Astrocyte (in vitro differentiated cells and primary cell): ENCODE results near the gene TAF5L. TPM values are rescaled to one million over a fixed set of nuclear protein-coding genes. Genes with fewer than 3 reads are reported as not detected.

Source experiments
- DNase-seq: peaks from one replicate; pipeline ENCODE4 v3.0.0-alpha.2; 2010; ENCODE audit warnings: low read depth
- FAIRE-seq: peaks from 2 replicates; lab custom pipeline; 2011; peaks lifted over from hg19 to GRCh38; lab: Jason Lieb, UNC
- H2AFZ ChIP-seq: 2 replicates; pipeline ENCODE4 v1.6.0; 2012; ENCODE audit warnings: low read depth, low read length, inconsistent platforms
- H3K27ac ChIP-seq: 2 replicates; pipeline ENCODE4 v1.5.1; 2011; ENCODE audit warnings: low read depth, low read length, inconsistent platforms
- H3K27me3 ChIP-seq: 2 replicates; pipeline ENCODE4 v1.6.0; 2011; ENCODE audit warnings: low read length, inconsistent platforms; ENCODE audit not compliant: insufficient read depth
- H3K36me3 ChIP-seq: 2 replicates; pipeline ENCODE4 v1.5.1; 2011; ENCODE audit warnings: low read length, inconsistent platforms; ENCODE audit not compliant: insufficient read depth
- H3K4me1 ChIP-seq: 2 replicates; pipeline ENCODE4 v1.5.1; 2011; ENCODE audit warnings: low read length, inconsistent platforms; ENCODE audit not compliant: insufficient read depth
- H3K4me2 ChIP-seq: 2 replicates; pipeline ENCODE4 v1.6.0; 2012; ENCODE audit warnings: low read length, inconsistent platforms
- H3K4me3 ChIP-seq: 2 replicates; pipeline ENCODE4 v1.5.1; 2011; ENCODE audit warnings: low read depth, mild to moderate bottlenecking, low read length, inconsistent platforms; ENCODE audit not compliant: insufficient read depth
- H3K79me2 ChIP-seq: 2 replicates; pipeline ENCODE4 v1.6.0; 2012; ENCODE audit warnings: mild to moderate bottlenecking, low read length, inconsistent platforms; ENCODE audit not compliant: insufficient read depth
- H3K9ac ChIP-seq: 2 replicates; pipeline ENCODE4 v1.6.0; 2012; ENCODE audit warnings: mild to moderate bottlenecking, low read length, inconsistent platforms
- H3K9me3 ChIP-seq: 2 replicates; pipeline ENCODE4 v1.5.1; 2012; ENCODE audit warnings: low read depth, mild to moderate bottlenecking, low read length, inconsistent platforms; ENCODE audit not compliant: insufficient read depth
- H4K20me1 ChIP-seq: 2 replicates; pipeline ENCODE4 v1.6.0; 2012; ENCODE audit warnings: low read length, inconsistent platforms; ENCODE audit not compliant: insufficient read depth
- H3K27ac Mint-ChIP-seq: one replicate; pipeline ENCODE4 v1.8.0; 2021; ENCODE audit warnings: mild to moderate bottlenecking, mixed read lengths; ENCODE audit not compliant: unreplicated experiment
- H3K27me3 Mint-ChIP-seq: one replicate; pipeline ENCODE4 v1.8.0; 2021; ENCODE audit warnings: low read depth, mixed read lengths; ENCODE audit not compliant: unreplicated experiment
- H3K36me3 Mint-ChIP-seq: one replicate; pipeline ENCODE4 v1.8.0; 2021; ENCODE audit warnings: low read depth, mixed read lengths; ENCODE audit not compliant: unreplicated experiment
- H3K4me1 Mint-ChIP-seq: one replicate; pipeline ENCODE4 v1.8.0; 2021; ENCODE audit warnings: low read depth, mixed read lengths; ENCODE audit not compliant: unreplicated experiment
- H3K4me3 Mint-ChIP-seq: one replicate; pipeline ENCODE4 v1.8.0; 2021; ENCODE audit warnings: mild to moderate bottlenecking, moderate library complexity, mixed read lengths; ENCODE audit not compliant: unreplicated experiment
- H3K9me3 Mint-ChIP-seq: one replicate; pipeline ENCODE4 v1.8.0; 2021; ENCODE audit warnings: mild to moderate bottlenecking, mixed read lengths; ENCODE audit not compliant: unreplicated experiment
- CTCF ChIP-seq: IDR thresholded peaks from 2 replicates; pipeline ENCODE4 v1.5.1; 2011; ENCODE audit warnings: low read depth, mild to moderate bottlenecking, inconsistent platforms, low read length, moderate library complexity; ENCODE audit not compliant: insufficient read depth
- EZH2 ChIP-seq: IDR thresholded peaks from 2 replicates; pipeline ENCODE4 v1.6.1; 2012; ENCODE audit warnings: mild to moderate bottlenecking, low read length, inconsistent platforms; ENCODE audit not compliant: insufficient read depth
- total RNA-seq: library from RNA; stranded (reverse); gene quantifications from 2 replicates; pipeline ENCODE4 v1.2.1, GENCODE V29; 2021

TAF5L gene
- total RNA-seq, 1 donor from 2014 or later = 23.5 TPM

GRCh38 chr1:229651546-229651945, 25.6 kb upstream of the TAF5L start:
- DNase-seq = no peak

GRCh38 chr1:229650045-229650444, 24.1 kb upstream of the TAF5L start:
- no peak overlapping the region for H3K27ac ChIP-seq
- H3K9ac ChIP-seq = no peak overlapping the region
- no peak overlapping the region for H2AFZ ChIP-seq
- no peak overlapping the region for H3K4me3 ChIP-seq
- H3K4me3 Mint-ChIP-seq = no peak overlapping the region
- H3K27me3 Mint-ChIP-seq = no peaks in the 10 kb centered on the region
- no peaks in the 10 kb centered on the region for H3K4me1 ChIP-seq
- no peak overlapping the region for H3K4me2 ChIP-seq
- H3K4me1 Mint-ChIP-seq = peaks cover 6% of the 10 kb centered on the region
- H3K36me3 Mint-ChIP-seq = peaks cover 10% of the 10 kb centered on the region
- no peaks in the 10 kb centered on the region for H3K9me3 Mint-ChIP-seq
- peaks cover 9% of the 10 kb centered on the region for H4K20me1 ChIP-seq
- no peak for DNase-seq
- no peaks in the 10 kb centered on the region for H3K27me3 ChIP-seq
- no peak overlapping the region for H3K27ac Mint-ChIP-seq
- no peak for FAIRE-seq
- H3K79me2 ChIP-seq = peaks cover 4% of the 10 kb centered on the region
- TF ChIP-seq CTCF = no peak
- TF ChIP-seq EZH2 = no peak
- peaks cover 53% of the 10 kb centered on the region for H3K36me3 ChIP-seq
- no peaks in the 10 kb centered on the region for H3K9me3 ChIP-seq

More at GRCh38 chr1:229651546-229651945, 25.6 kb upstream of the TAF5L start:
- no peak overlapping the region for H3K27ac ChIP-seq
- H3K4me3 ChIP-seq = no peak overlapping the region
- Mint-ChIP-seq H3K27ac (no peak overlapping the region), H3K36me3 (peaks cover 8% of the 10 kb centered on the region), H3K4me3 (no peak overlapping the region), H3K27me3 (no peaks in the 10 kb centered on the region), H3K4me1 (peaks cover 6% of the 10 kb centered on the region), H3K9me3 (no peaks in the 10 kb centered on the region)
- no peak overlapping the region for H2AFZ ChIP-seq
- FAIRE-seq = no peak
- no peak overlapping the region for H3K4me2 ChIP-seq
- no peaks in the 10 kb centered on the region for H4K20me1 ChIP-seq
- H3K79me2 ChIP-seq = no peaks in the 10 kb centered on the region
- peaks cover 51% of the 10 kb centered on the region for H3K36me3 ChIP-seq
- no peaks in the 10 kb centered on the region for H3K4me1 ChIP-seq
- no peaks in the 10 kb centered on the region for H3K9me3 ChIP-seq
- H3K27me3 ChIP-seq = no peaks in the 10 kb centered on the region
- H3K9ac ChIP-seq = no peak overlapping the region
- TF ChIP-seq EZH2 (no peak), CTCF (no peak)

- H3K27me3 Mint-ChIP-seq = no peaks in the 10 kb centered on the region
- Histone ChIP-seq H3K79me2 (peaks cover 6% of the 10 kb centered on the region), H3K9ac (no peak overlapping the region), H3K4me1 (no peaks in the 10 kb centered on the region), H4K20me1 (peaks cover 22% of the 10 kb centered on the region), H3K27me3 (no peaks in the 10 kb centered on the region), H3K4me3 (no peak overlapping the region), H3K27ac (no peak overlapping the region), H3K4me2 (no peak overlapping the region), H3K36me3 (peaks cover 53% of the 10 kb centered on the region), H2AFZ (no peak overlapping the region), H3K9me3 (no peaks in the 10 kb centered on the region)
- peaks cover 6% of the 10 kb centered on the region for H3K4me1 Mint-ChIP-seq
- H3K36me3 Mint-ChIP-seq = peaks cover 5% of the 10 kb centered on the region
- FAIRE-seq = no peak
- no peak overlapping the region for H3K4me3 Mint-ChIP-seq
- no peaks in the 10 kb centered on the region for H3K9me3 Mint-ChIP-seq
- no peak for DNase-seq
- no peak overlapping the region for H3K27ac Mint-ChIP-seq
- TF ChIP-seq EZH2 = no peak
- TF ChIP-seq CTCF = no peak
Observed at GRCh38 chr1:229648406-229648805, 22.5 kb upstream of the TAF5L start.
